AG04450 (cell line): Measurements from ENCODE around the gene TNIK. TPM values are rescaled to one million over a fixed set of nuclear protein-coding genes. Genes with fewer than 3 reads are reported as not detected.

Experiments
- CTCF ChIA-PET: fragments of 300-600, 350-600 bp; formaldehyde crosslinking; extraction: SDS; loops from one replicate; lab custom pipeline; 2022; ENCODE audit warnings: antibody characterized with exemption, inconsistent platforms; lab: Charles Lee
- POLR2A ChIA-PET: fragments of 350-600 bp; formaldehyde crosslinking; extraction: SDS; loops from one replicate; lab custom pipeline; 2021; ENCODE audit warnings: antibody characterized with exemption, inconsistent platforms; lab: Yijun Ruan, JAX
- DNase-seq: peaks from one replicate; pipeline ENCODE4 v3.0.0-alpha.2; 2011; ENCODE audit warnings: low read depth, low spot score
- H3K27ac ChIP-seq: one replicate; pipeline ENCODE4 v1.5.1; 2012; ENCODE audit warnings: low read depth, low read length, control low read depth
- H3K27me3 ChIP-seq: one replicate; pipeline ENCODE4 v1.6.0; 2012; ENCODE audit warnings: low read length; ENCODE audit not compliant: control insufficient read depth, insufficient read depth
- H3K4me3 ChIP-seq: 2 replicates; pipeline ENCODE4 v1.5.1; 2011; ENCODE audit warnings: mild to moderate bottlenecking, low read depth, low read length, control low read depth
- H3K9me3 ChIP-seq: 2 replicates; pipeline ENCODE4 v1.5.1; 2012; ENCODE audit warnings: low read length; ENCODE audit not compliant: control insufficient read depth, insufficient read depth
- CTCF ChIP-seq: IDR thresholded peaks from 2 replicates; pipeline ENCODE4 v1.5.1; 2011; ENCODE audit warnings: low read depth, low read length, control low read depth, inconsistent platforms
- polyA plus RNA-seq: library from polyadenylated mRNA; depleted of rRNA; stranded (reverse); fragments of >200 nt; gene quantifications from 2 replicates; pipeline ENCODE4 v1.2.3, GENCODE V29; 2011

TNIK gene
- polyA plus RNA-seq, 1 experiment: 9.0 TPM

- Histone ChIP-seq H3K27me3 (no peaks in the 10 kb centered on the region), H3K4me3 (no peak overlapping the region), H3K27ac (no peak overlapping the region), H3K9me3 (no peaks in the 10 kb centered on the region)
- DNase-seq: no peak
- no peak for TF ChIP-seq CTCF
- ChIA-PET POLR2A (no interaction called here), CTCF (no interaction called here)
These were observed 104.0 kb downstream of the TNIK start for GRCh38 chr3:171356251-171356650.

GRCh38 chr3:171354706-171355582 lies 105.3 kb downstream of the TNIK start:
- no peak for DNase-seq
- POLR2A ChIA-PET: no interaction called here
- TF ChIP-seq CTCF: no peak
- CTCF ChIA-PET: no interaction called here
- H3K4me3 ChIP-seq: no peak overlapping the region
- H3K27me3 ChIP-seq: no peaks in the 10 kb centered on the region
- no peaks in the 10 kb centered on the region for H3K9me3 ChIP-seq
- H3K27ac ChIP-seq: no peak overlapping the region

GRCh38 chr3:171354049-171354705 lies 106.0 kb downstream of the TNIK start:
- CTCF ChIA-PET: no interaction called here
- TF ChIP-seq CTCF: no peak
- DNase-seq: no peak
- POLR2A ChIA-PET: no interaction called here
- H3K4me3 ChIP-seq: no peak overlapping the region
- no peaks in the 10 kb centered on the region for H3K27me3 ChIP-seq
- no peak overlapping the region for H3K27ac ChIP-seq
- H3K9me3 ChIP-seq: no peaks in the 10 kb centered on the region

- TF ChIP-seq CTCF: no peak
- Histone ChIP-seq H3K4me3 (no peak overlapping the region), H3K9me3 (no peaks in the 10 kb centered on the region), H3K27ac (no peak overlapping the region), H3K27me3 (no peaks in the 10 kb centered on the region)
- DNase-seq: no peak
- POLR2A ChIA-PET: interaction anchor here (0.5 kb wide), 1 partner anchor 71 kb away, joined by 3 read pairs; no protein-coding TSS in a partner anchor
- CTCF ChIA-PET: no interaction called here
These were observed 106.8 kb downstream of the TNIK start for GRCh38 chr3:171353423-171353822.
